ENCODE data around the gene C8A. TPM values are rescaled to one million over a fixed set of nuclear protein-coding genes. Genes with fewer than 3 reads are reported as not detected.

Gene C8A
- total RNA-seq, 1 donor from 2014 or later, result not detected

- no peak for TF ChIP-seq CTCF (IDR thresholded peaks at IDR 0.05)
Measured at GRCh38 chr1:56938646-56939045, 84.0 kb downstream of the C8A start.

GRCh38 chr1:56939209-56939608, 84.6 kb downstream of the C8A start:
- Mint-ChIP-seq H3K36me3 (ENCODE audit: unreplicated experiment) (no peaks in the 10 kb centered on the region), H3K27ac (ENCODE audit: unreplicated experiment) (no peak overlapping the region), H3K4me3 (ENCODE audit: unreplicated experiment) (no peak overlapping the region), H3K9me3 (ENCODE audit: unreplicated experiment) (no peaks in the 10 kb centered on the region), H3K27me3 (ENCODE audit: unreplicated experiment) (peaks cover 13% of the 10 kb centered on the region), H3K4me1 (ENCODE audit: unreplicated experiment) (no peaks in the 10 kb centered on the region)
- no peak for DNase-seq (ENCODE audit: extremely low spot score, unreplicated experiment)
- no peak for TF ChIP-seq CTCF (IDR thresholded peaks at IDR 0.05)

More at GRCh38 chr1:56938646-56939045, 84.0 kb downstream of the C8A start:
- DNase-seq (ENCODE audit: extremely low spot score, unreplicated experiment), result no peak
- Mint-ChIP-seq H3K36me3 (ENCODE audit: unreplicated experiment) (no peaks in the 10 kb centered on the region), H3K9me3 (ENCODE audit: unreplicated experiment) (no peaks in the 10 kb centered on the region), H3K4me1 (ENCODE audit: unreplicated experiment) (no peaks in the 10 kb centered on the region), H3K27me3 (ENCODE audit: unreplicated experiment) (peaks cover 13% of the 10 kb centered on the region), H3K27ac (ENCODE audit: unreplicated experiment) (no peak overlapping the region), H3K4me3 (ENCODE audit: unreplicated experiment) (no peak overlapping the region)

- no peak for DNase-seq (ENCODE audit: extremely low spot score, unreplicated experiment)
- Mint-ChIP-seq H3K9me3 (ENCODE audit: unreplicated experiment) (no peaks in the 10 kb centered on the region), H3K36me3 (ENCODE audit: unreplicated experiment) (no peaks in the 10 kb centered on the region), H3K4me1 (ENCODE audit: unreplicated experiment) (no peaks in the 10 kb centered on the region), H3K4me3 (ENCODE audit: unreplicated experiment) (no peak overlapping the region), H3K27ac (ENCODE audit: unreplicated experiment) (no peak overlapping the region), H3K27me3 (ENCODE audit: unreplicated experiment) (peaks cover 14% of the 10 kb centered on the region)
- no peak for TF ChIP-seq CTCF (IDR thresholded peaks at IDR 0.05)
Measured at GRCh38 chr1:56940039-56940438, 85.4 kb downstream of the C8A start.

GRCh38 chr1:56948403-56949023, 93.9 kb downstream of the C8A start:
- H3K36me3 Mint-ChIP-seq (ENCODE audit: unreplicated experiment), result no peaks in the 10 kb centered on the region
- H3K27me3 Mint-ChIP-seq (ENCODE audit: unreplicated experiment), result peaks cover 7% of the 10 kb centered on the region
- H3K9me3 Mint-ChIP-seq (ENCODE audit: unreplicated experiment), result no peaks in the 10 kb centered on the region
- no peaks in the 10 kb centered on the region for H3K4me1 Mint-ChIP-seq (ENCODE audit: unreplicated experiment)
- H3K27ac Mint-ChIP-seq (ENCODE audit: unreplicated experiment), result no peak overlapping the region
- no peak overlapping the region for H3K4me3 Mint-ChIP-seq (ENCODE audit: unreplicated experiment)
- TF ChIP-seq CTCF (IDR thresholded peaks at IDR 0.05), result no peak
- DNase-seq (ENCODE audit: extremely low spot score, unreplicated experiment), result no peak

GRCh38 chr1:56952501-56952900, 97.9 kb downstream of the C8A start:
- Mint-ChIP-seq H3K9me3 (ENCODE audit: unreplicated experiment) (no peaks in the 10 kb centered on the region), H3K4me1 (ENCODE audit: unreplicated experiment) (no peaks in the 10 kb centered on the region), H3K36me3 (ENCODE audit: unreplicated experiment) (no peaks in the 10 kb centered on the region), H3K27me3 (ENCODE audit: unreplicated experiment) (no peaks in the 10 kb centered on the region), H3K27ac (ENCODE audit: unreplicated experiment) (no peak overlapping the region), H3K4me3 (ENCODE audit: unreplicated experiment) (no peak overlapping the region)
- TF ChIP-seq CTCF (IDR thresholded peaks at IDR 0.05), result no peak
- DNase-seq (ENCODE audit: extremely low spot score, unreplicated experiment), result no peak
